Subcutaneous adipose tissue (tissue), 4 donors: ENCODE measurements around the gene OR8G5. TPM values are rescaled to one million over a fixed set of nuclear protein-coding genes. Genes with fewer than 3 reads are reported as not detected.

Experiments used
- total RNA-seq, 4 donors: library from RNA; depleted of rRNA; stranded (reverse); fragments of >200 nt; gene quantifications; one replicate each; pipeline ENCODE4 v1.1.0, GENCODE V29; 2016
- TF ChIP-seq, protein P1 (sequence below): fragments of 450-650 bp; IDR thresholded peaks from one replicate; pipeline ENCODE4 v1.5.1; 2016; ENCODE audit warnings: low read depth, mild to moderate bottlenecking, control low read depth, antibody characterized with exemption, moderate library complexity

Gene OR8G5, protein sequence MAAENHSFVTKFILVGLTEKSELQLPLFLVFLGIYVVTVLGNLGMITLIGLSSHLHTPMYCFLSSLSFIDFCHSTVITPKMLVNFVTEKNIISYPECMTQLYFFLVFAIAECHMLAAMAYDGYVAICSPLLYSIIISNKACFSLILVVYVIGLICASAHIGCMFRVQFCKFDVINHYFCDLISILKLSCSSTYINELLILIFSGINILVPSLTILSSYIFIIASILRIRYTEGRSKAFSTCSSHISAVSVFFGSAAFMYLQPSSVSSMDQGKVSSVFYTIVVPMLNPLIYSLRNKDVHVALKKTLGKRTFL
- 1 to 10 TPM in 1 of 4 donors, not detected in 3; 1.5 TPM for total RNA-seq

DNA sequence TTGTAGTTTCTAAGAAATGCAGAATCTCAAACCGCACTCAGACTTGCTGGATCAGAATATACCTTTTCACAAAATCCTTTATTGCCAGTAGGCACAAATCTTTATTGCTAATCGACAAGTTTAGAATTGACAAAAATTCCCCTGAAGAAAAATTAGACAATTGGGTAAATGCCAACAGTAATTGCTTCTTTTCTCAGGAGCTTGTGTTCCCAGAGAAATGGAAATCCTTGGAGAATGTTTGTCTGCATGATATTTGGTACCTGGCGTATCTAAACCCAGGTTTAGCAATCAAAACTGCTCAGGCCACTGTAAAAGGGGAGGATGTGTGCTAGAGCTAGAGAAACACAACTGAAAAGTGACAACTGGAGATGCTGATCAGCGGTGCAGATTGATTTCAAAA is at the start of gene OR8G5:
OR8G5 (plus strand) TSS at position 301 of the 400 bp plus-strand sequence. CDS start 8,556 bp downstream, outside the sequence.
- TF ChIP-seq, protein P1, sequence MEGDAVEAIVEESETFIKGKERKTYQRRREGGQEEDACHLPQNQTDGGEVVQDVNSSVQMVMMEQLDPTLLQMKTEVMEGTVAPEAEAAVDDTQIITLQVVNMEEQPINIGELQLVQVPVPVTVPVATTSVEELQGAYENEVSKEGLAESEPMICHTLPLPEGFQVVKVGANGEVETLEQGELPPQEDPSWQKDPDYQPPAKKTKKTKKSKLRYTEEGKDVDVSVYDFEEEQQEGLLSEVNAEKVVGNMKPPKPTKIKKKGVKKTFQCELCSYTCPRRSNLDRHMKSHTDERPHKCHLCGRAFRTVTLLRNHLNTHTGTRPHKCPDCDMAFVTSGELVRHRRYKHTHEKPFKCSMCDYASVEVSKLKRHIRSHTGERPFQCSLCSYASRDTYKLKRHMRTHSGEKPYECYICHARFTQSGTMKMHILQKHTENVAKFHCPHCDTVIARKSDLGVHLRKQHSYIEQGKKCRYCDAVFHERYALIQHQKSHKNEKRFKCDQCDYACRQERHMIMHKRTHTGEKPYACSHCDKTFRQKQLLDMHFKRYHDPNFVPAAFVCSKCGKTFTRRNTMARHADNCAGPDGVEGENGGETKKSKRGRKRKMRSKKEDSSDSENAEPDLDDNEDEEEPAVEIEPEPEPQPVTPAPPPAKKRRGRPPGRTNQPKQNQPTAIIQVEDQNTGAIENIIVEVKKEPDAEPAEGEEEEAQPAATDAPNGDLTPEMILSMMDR: no peak

DNA sequence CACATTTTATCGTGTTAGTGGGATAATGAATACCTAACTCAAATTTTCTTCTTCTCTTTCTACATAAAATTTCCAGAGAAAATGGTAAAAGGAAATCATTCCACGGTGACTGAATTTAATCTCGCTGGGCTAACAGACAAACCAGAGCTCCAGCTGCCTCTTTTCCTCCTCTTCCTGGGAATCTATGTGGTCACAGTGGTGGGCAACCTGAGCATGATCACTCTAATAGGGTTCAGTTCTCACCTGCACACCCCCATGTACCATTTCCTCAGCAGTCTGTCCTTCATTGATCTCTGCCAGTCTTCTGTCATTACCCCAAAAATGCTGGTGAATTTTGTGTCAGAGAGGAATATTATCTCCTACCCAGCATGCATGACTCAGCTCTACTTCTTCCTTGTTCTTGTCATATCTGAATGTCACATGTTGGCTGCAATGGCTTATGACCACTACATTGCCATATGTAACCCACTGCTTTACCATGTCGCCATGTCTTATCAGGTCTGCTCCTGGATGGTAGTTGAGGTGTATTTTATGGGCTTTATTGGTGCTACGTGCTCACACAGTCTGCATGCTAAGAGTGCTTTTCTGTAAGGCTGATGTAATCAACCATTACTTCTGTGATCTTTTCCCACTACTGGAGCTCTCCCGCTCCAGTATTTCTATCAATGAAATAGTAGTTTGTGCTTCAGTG is 48.9 kb upstream of the OR8G5 start:
- TF ChIP-seq, protein P1: no peak

DNA sequence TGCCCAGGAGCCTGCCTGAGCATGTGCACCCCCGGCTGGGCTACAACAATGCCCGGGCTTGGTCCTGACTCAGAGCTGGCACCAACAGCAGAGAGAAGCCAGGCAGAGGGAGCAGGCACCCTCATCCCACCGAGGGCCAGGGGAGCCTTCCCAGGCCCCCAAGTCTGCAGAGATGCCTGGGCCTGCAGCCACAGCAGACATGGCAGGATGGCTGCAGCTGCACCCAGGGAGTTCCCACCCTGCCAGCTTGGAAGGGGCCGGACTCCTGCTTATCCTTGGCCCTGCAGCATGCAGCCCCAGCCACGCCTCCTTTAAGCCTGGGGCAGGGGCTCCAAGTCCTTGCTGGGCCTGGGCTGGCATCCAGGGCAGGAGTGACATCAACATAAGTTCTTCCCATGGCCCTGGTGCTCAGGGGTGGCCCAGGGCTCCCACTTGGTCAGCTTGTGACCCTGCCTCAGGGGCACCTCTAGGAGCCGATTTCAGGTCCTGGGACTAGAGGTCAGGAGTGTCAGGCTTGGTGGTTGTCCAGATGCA is 46.3 kb upstream of the OR8G5 start:
- TF ChIP-seq, protein P1: no peak

DNA sequence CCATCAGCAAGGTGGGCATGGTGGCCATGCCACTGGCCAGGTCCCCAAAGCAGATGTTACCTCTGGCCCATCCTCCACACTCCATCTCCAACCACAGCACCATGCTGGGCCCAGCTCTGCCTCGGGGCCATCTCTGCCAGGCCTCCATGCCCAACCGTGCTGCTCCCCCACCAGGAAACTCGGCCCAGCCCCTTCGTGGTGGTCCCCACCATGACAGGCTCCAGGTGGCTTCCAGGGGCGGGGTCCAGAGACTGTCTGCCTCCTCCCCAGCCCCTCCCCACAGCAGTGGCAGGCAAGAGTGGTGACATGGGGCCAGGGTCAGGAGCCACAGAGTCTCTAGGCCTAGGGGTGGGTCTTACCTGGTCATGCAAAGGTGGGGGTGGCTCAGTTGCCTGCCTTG is 45.8 kb upstream of the OR8G5 start:
- TF ChIP-seq, protein P1: no peak

DNA sequence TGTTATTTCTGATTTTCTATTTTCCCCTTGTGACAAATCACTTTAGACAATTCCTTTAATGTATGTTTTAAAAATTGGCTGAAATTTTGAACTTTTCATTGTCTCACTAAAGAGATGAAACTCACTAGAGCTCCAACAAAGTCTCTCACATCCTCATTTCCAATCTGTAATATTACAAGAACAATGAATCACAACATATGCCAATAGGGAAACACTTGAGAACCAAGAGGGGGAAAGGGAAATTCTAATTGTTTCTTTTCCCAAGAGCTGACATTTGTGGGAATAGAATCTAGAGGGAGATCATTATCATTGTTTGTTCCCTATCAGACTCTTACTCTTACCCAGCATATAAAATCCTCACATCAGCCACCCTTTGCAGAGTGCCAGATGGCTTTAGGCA is 44.9 kb upstream of the OR8G5 start:
- TF ChIP-seq, protein P1: no peak

DNA sequence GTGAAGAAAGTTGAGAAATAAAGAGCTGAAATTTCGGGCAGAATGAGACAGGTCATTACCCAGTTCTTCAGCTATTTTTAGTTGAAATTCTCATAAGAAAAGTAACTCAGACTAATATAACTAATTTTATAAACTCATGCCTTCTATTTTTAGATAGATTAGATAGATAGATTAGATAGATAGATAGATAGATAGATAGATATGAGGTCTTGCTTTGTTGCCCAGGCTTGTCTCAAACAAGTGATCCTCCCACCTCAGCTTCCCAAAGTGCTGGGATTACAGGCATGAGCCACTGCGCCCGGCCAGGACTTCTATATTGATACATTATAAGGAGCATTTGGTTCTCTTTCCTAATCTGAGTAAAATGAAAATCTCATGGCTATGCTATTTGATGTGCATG is 42.1 kb upstream of the OR8G5 start:
- TF ChIP-seq, protein P1: no peak

DNA sequence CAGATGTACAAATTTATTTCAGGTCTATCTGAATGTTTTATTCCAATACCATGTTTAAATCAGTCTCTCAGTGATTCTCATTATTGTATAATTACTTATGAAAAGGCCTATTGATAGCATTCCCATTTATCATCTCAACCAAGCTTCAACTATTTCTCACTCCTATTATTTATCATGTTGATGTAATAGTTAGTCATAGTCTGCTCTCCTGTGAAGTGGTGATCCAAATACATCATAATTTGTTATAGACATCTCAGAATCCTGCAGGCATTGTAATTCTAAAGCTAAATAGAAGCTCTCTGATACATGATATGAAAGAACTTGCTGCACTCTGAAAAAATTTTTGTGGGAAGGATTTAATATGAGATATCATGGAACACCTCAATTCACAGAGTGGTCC is 37.0 kb upstream of the OR8G5 start:
- TF ChIP-seq, protein P1: no peak
